ENCODE measurements around the gene POU2AF2. TPM values are rescaled to one million over a fixed set of nuclear protein-coding genes. Genes with fewer than 3 reads are reported as not detected.

The POU2AF2 gene
- total RNA-seq, 1 experiment from 2014 or later = not detected

GRCh38 chr11:111308140-111308539 lies 62.6 kb downstream of the POU2AF2 start:
- POLR2A ChIA-PET = no interaction called here
- ATAC-seq (no peak), DNase-seq (ENCODE audit: low spot score) (no peak)
- Mint-ChIP-seq H3K36me3 (no peaks in the 10 kb centered on the region), H3K4me1 (peaks cover 19% of the 10 kb centered on the region), H3K4me3 (no peak overlapping the region), H3K9me3 (peaks cover 4% of the 10 kb centered on the region; the same call in 1 of the 2 replicates), H3K27me3 (ENCODE audit: low read depth) (no peaks in the 10 kb centered on the region), H3K27ac (no peak overlapping the region)
- TF ChIP-seq KAT7 (CRISPR knock-in tag; IDR thresholded peaks at IDR 0.05; ENCODE audit: borderline replicate concordance) (no peak), PRDM15 (CRISPR knock-in tag; IDR thresholded peaks at IDR 0.05) (no peak), ZNF317 (CRISPR knock-in tag; IDR thresholded peaks at IDR 0.05; ENCODE audit: borderline replicate concordance, low read depth) (no peak), PRRX2 (CRISPR knock-in tag; IDR thresholded peaks at IDR 0.05) (no peak), ZNF219 (CRISPR knock-in tag; IDR thresholded peaks at IDR 0.05; ENCODE audit: borderline replicate concordance) (no peak), SMAD3 (CRISPR knock-in tag; IDR thresholded peaks at IDR 0.05; ENCODE audit: borderline replicate concordance) (no peak), ESRRA (CRISPR knock-in tag; IDR thresholded peaks at IDR 0.05; ENCODE audit: borderline replicate concordance) (no peak), TEAD1 (CRISPR knock-in tag; IDR thresholded peaks at IDR 0.05) (no peak)
- TF ChIP-seq, protein P1, sequence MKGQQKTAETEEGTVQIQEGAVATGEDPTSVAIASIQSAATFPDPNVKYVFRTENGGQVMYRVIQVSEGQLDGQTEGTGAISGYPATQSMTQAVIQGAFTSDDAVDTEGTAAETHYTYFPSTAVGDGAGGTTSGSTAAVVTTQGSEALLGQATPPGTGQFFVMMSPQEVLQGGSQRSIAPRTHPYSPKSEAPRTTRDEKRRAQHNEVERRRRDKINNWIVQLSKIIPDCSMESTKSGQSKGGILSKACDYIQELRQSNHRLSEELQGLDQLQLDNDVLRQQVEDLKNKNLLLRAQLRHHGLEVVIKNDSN (CRISPR knock-in tag; IDR thresholded peaks at IDR 0.05) = no peak
- TF ChIP-seq, protein P2, sequence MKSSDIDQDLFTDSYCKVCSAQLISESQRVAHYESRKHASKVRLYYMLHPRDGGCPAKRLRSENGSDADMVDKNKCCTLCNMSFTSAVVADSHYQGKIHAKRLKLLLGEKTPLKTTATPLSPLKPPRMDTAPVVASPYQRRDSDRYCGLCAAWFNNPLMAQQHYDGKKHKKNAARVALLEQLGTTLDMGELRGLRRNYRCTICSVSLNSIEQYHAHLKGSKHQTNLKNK (CRISPR knock-in tag; IDR thresholded peaks at IDR 0.05) = no peak
- TF ChIP-seq, protein P3, sequence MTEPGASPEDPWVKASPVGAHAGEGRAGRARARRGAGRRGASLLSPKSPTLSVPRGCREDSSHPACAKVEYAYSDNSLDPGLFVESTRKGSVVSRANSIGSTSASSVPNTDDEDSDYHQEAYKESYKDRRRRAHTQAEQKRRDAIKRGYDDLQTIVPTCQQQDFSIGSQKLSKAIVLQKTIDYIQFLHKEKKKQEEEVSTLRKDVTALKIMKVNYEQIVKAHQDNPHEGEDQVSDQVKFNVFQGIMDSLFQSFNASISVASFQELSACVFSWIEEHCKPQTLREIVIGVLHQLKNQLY (CRISPR knock-in tag; IDR thresholded peaks at IDR 0.05) = no peak
- TF ChIP-seq, protein P4, sequence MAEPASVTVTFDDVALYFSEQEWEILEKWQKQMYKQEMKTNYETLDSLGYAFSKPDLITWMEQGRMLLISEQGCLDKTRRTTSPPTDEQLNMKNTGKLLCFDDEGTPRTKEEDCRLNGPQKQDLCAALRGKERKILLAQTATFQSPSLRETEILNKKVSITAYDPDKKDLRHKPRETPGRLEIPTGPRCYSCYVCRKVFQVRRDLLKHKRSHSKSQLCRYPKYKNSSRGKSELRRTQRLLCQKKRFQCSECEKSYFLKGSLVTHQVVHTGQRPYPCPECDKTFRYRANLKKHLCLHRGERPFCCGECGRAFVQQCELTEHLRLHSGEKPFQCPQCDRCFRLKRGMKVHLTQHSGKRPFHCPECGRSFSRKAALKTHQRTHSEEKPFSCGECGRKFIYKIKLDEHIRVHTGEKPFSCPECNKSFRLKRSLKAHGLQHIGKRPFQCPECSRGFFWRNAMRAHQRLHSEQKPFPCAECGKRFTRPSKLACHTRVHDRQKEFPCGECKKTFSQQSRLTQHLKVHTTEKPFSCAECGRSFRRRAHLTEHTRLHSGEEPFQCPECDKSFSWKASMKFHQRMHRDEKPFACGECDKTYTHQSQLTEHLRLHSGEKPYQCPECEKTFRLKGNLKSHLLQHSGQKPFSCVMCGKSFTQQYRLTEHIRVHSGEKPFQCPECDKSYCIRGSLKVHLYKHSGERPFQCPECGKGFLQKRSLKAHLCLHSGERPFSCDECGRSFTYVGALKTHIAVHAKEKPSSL (CRISPR knock-in tag; conservative IDR thresholded peaks at IDR 0.05) = no peak
- CTCF ChIA-PET = interaction anchor here (0.7 kb wide), 1 partner anchor 114 kb away, joined by 3 read pairs; no protein-coding TSS in a partner anchor

- CTCF ChIA-PET = no interaction called here
- Mint-ChIP-seq H3K36me3 (no peaks in the 10 kb centered on the region), H3K27ac (no peak overlapping the region), H3K4me1 (peaks cover 15% of the 10 kb centered on the region), H3K4me3 (no peak overlapping the region), H3K27me3 (ENCODE audit: low read depth) (no peaks in the 10 kb centered on the region), H3K9me3 (peaks cover 12% of the 10 kb centered on the region)
- POLR2A ChIA-PET = no interaction called here
- DNase-seq (ENCODE audit: low spot score) (no peak), ATAC-seq (no peak)
- no peak for TF ChIP-seq PRRX2 (CRISPR knock-in tag; IDR thresholded peaks at IDR 0.05)
- peak; percentile 89 for TF ChIP-seq RORB (CRISPR knock-in tag; IDR thresholded peaks at IDR 0.05)
Measured at GRCh38 chr11:111309215-111309915, 63.8 kb downstream of the POU2AF2 start.

DNA sequence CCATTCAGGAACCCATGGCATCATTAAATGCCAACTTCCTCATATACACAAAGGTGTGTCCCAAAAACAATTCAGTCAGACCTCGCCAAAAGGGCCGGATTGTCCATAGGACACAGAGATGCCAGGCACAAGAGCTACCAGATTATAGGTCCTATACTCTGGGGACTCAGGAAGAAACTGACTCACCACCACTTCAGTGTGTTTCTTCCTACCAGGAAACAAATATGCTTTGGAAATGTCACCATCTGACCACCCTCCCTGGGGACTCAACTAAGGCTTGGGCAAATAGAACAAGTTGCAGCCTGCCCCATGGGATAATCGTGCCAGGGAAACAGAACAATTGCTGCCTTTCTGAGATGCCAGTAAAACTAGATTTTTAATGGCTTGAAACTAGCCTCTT lies 64.6 kb downstream of the POU2AF2 start:
- ChIA-PET POLR2A (no interaction called here), CTCF (no interaction called here)
- no peak overlapping the region for H3K27ac Mint-ChIP-seq
- no peak for ATAC-seq
- peaks cover 15% of the 10 kb centered on the region for H3K9me3 Mint-ChIP-seq
- no peak overlapping the region for H3K4me3 Mint-ChIP-seq
- no peaks in the 10 kb centered on the region for H3K36me3 Mint-ChIP-seq
- H3K4me1 Mint-ChIP-seq = peaks cover 10% of the 10 kb centered on the region
- DNase-seq (ENCODE audit: low spot score) = no peak
- H3K27me3 Mint-ChIP-seq (ENCODE audit: low read depth) = no peaks in the 10 kb centered on the region
- TF ChIP-seq ZBTB21 (CRISPR knock-in tag; IDR thresholded peaks at IDR 0.05; ENCODE audit: borderline replicate concordance) (no peak), ARID4B (CRISPR knock-in tag; IDR thresholded peaks at IDR 0.05; ENCODE audit: borderline replicate concordance) (no peak), MYBL2 (CRISPR knock-in tag; IDR thresholded peaks at IDR 0.05) (no peak), ZNF416 (CRISPR knock-in tag; IDR thresholded peaks at IDR 0.05) (no peak), ETV6 (CRISPR knock-in tag; IDR thresholded peaks at IDR 0.05) (no peak), ZNF232 (CRISPR knock-in tag; IDR thresholded peaks at IDR 0.05) (no peak)

Measured in WTC11 (cell line).